ENCODE data around the gene GBP7.

DNA sequence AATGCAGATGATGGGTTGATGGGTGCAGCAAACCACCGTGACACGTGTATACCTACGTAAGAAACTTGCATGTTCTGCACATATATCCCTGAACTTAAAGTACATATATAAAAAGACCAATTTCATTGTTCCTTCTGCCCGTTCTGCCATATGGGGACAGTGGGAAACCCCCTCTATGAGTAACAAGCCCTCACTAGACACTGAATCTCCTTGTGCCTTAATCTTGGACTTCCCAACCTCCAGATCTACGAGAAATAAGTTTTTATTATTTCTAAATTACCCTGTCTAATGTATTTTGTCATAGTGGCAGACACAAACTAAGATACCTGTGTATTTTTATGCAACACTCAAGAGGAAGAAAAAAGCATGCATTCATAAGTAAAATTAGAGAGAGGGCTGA lies 10.0 kb downstream of the GBP7 start:
- TF ChIP-seq, protein P1, sequence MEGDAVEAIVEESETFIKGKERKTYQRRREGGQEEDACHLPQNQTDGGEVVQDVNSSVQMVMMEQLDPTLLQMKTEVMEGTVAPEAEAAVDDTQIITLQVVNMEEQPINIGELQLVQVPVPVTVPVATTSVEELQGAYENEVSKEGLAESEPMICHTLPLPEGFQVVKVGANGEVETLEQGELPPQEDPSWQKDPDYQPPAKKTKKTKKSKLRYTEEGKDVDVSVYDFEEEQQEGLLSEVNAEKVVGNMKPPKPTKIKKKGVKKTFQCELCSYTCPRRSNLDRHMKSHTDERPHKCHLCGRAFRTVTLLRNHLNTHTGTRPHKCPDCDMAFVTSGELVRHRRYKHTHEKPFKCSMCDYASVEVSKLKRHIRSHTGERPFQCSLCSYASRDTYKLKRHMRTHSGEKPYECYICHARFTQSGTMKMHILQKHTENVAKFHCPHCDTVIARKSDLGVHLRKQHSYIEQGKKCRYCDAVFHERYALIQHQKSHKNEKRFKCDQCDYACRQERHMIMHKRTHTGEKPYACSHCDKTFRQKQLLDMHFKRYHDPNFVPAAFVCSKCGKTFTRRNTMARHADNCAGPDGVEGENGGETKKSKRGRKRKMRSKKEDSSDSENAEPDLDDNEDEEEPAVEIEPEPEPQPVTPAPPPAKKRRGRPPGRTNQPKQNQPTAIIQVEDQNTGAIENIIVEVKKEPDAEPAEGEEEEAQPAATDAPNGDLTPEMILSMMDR (IDR thresholded peaks at IDR 0.05): no peak
- TF ChIP-seq POLR2A (IDR thresholded peaks at IDR 0.05): no peak
